PC-9 (cell line): ENCODE measurements around the gene MYRIP.

Source experiments
- EZH2 ChIP-seq: fragments of 200-600 bp; sonication (generic); IDR thresholded peaks from 2 replicates; pipeline ENCODE4 v1.8.0; 2017; ENCODE audit warnings: antibody characterized with exemption, low read depth
- TF ChIP-seq, protein P1 (sequence below): fragments of 200-600 bp; sonication (generic); conservative IDR thresholded peaks from 2 replicates; pipeline ENCODE4 v1.6.1; 2017; ENCODE audit warnings: mixed run types, antibody characterized with exemption, mild to moderate bottlenecking, moderate library complexity

DNA sequence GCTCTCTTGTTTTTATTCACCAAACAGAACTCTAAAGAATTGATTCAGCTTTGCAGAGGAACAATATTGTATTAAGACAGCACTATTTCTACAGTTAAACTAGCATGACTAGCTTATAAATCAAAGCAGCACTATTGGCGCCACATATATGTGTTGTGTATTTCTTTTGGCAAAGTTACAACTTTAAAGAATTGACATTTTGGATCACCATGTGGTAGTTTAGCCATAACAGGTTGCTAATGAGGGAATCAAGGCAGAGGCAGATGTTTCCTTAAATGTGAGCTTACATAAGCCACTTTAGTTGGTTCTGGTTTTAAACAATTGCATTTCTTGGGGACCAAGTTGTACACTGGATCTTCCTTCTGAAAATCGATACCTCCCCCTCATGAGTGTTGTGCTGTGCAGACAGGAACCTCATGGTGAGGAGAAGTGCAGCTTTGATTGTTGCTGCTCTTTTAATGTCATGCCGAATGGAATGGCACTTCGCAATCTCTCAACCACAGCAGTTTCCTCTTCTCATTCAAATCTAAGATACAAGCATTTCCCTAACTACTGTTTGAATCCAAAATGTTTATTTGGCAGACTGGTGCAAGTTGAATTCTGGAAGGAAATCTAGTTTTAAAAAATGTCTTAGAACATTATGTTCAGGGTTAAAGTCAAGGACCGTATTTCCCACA lies 151.2 kb downstream of the MYRIP start:
- TF ChIP-seq, protein P1, sequence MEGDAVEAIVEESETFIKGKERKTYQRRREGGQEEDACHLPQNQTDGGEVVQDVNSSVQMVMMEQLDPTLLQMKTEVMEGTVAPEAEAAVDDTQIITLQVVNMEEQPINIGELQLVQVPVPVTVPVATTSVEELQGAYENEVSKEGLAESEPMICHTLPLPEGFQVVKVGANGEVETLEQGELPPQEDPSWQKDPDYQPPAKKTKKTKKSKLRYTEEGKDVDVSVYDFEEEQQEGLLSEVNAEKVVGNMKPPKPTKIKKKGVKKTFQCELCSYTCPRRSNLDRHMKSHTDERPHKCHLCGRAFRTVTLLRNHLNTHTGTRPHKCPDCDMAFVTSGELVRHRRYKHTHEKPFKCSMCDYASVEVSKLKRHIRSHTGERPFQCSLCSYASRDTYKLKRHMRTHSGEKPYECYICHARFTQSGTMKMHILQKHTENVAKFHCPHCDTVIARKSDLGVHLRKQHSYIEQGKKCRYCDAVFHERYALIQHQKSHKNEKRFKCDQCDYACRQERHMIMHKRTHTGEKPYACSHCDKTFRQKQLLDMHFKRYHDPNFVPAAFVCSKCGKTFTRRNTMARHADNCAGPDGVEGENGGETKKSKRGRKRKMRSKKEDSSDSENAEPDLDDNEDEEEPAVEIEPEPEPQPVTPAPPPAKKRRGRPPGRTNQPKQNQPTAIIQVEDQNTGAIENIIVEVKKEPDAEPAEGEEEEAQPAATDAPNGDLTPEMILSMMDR, result no peak
- no peak for TF ChIP-seq EZH2
